WERI-Rb-1 (cell line): ENCODE data around the gene DNMBP.

Experiments
- DNase-seq: peaks from one replicate; pipeline ENCODE4 v3.0.0-alpha.2; 2020
- H3K27ac ChIP-seq: fragments of 250-450 bp; sonication (Bioruptor Pico); 2 replicates; pipeline ENCODE4 v1.5.1; 2020; ENCODE audit warnings: mild to moderate bottlenecking, moderate library complexity
- H3K27me3 ChIP-seq: fragments of 250-450 bp; sonication (Bioruptor Pico); 2 replicates; pipeline ENCODE4 v1.5.1; 2021; ENCODE audit warnings: mild to moderate bottlenecking, low read depth, moderate library complexity; ENCODE audit not compliant: insufficient read depth, severe bottlenecking
- H3K36me3 ChIP-seq: fragments of 250-450 bp; sonication (Bioruptor Pico); 2 replicates; pipeline ENCODE4 v1.5.1; 2020; ENCODE audit warnings: mild to moderate bottlenecking, moderate library complexity
- H3K4me3 ChIP-seq: 2 replicates; pipeline ENCODE4 v1.5.1; 2011; ENCODE audit warnings: low read depth, mild to moderate bottlenecking, control low read depth, low read length
- H3K9me3 ChIP-seq: fragments of 250-450 bp; sonication (Bioruptor Pico); 2 replicates; pipeline ENCODE4 v1.5.1; 2021; ENCODE audit warnings: mild to moderate bottlenecking, moderate library complexity; ENCODE audit not compliant: severe bottlenecking
- TF ChIP-seq, protein P1 (sequence below): IDR thresholded peaks from 2 replicates; pipeline ENCODE4 v1.5.1; 2011; ENCODE audit warnings: low read depth, mild to moderate bottlenecking, control low read depth, inconsistent platforms, low read length

DNMBP gene

DNA sequence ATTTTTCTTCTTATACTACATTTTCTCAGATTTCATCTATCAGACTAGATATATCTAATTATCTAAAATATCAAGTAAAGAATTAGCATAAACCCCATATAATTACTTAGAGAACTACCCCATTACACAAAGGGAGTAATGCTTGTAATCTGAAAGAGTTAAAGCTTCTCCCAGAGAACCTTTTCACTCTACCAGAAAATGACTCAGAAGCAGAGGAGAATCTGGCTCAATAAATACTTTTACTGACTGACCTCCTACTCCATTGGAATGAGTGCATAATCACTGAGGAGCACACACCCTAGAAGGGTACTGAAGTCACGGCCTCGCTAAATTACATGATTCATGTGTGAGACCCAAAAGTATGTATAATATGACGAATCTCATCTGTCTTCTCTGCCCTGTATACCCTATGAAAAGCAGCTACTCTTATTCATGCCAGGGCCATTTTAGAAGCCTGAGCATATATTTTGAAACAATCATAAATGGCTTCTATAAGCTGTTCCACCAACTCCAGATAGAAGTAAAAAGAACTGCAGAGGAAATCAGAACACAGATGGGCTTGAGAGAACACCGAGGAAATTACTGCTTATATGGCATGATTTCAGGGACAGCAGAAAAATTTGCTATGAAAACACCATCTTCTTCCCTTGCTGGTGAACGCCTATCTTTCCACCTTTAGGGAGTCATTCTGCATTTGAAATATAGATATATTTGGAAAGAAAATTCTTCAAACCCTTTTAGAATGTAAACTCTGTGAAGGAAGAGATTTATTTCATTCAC, 32.7 kb downstream of the DNMBP start:
- peak overlapping the region; percentile 22; the same call in 1 of the 2 replicates for H3K27ac ChIP-seq
- no peaks in the 10 kb centered on the region for H3K27me3 ChIP-seq
- no peaks in the 10 kb centered on the region for H3K9me3 ChIP-seq
- H3K36me3 ChIP-seq = no peaks in the 10 kb centered on the region
- no peak overlapping the region for H3K4me3 ChIP-seq
- TF ChIP-seq, protein P1, sequence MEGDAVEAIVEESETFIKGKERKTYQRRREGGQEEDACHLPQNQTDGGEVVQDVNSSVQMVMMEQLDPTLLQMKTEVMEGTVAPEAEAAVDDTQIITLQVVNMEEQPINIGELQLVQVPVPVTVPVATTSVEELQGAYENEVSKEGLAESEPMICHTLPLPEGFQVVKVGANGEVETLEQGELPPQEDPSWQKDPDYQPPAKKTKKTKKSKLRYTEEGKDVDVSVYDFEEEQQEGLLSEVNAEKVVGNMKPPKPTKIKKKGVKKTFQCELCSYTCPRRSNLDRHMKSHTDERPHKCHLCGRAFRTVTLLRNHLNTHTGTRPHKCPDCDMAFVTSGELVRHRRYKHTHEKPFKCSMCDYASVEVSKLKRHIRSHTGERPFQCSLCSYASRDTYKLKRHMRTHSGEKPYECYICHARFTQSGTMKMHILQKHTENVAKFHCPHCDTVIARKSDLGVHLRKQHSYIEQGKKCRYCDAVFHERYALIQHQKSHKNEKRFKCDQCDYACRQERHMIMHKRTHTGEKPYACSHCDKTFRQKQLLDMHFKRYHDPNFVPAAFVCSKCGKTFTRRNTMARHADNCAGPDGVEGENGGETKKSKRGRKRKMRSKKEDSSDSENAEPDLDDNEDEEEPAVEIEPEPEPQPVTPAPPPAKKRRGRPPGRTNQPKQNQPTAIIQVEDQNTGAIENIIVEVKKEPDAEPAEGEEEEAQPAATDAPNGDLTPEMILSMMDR = no peak
- no peak for DNase-seq

DNA sequence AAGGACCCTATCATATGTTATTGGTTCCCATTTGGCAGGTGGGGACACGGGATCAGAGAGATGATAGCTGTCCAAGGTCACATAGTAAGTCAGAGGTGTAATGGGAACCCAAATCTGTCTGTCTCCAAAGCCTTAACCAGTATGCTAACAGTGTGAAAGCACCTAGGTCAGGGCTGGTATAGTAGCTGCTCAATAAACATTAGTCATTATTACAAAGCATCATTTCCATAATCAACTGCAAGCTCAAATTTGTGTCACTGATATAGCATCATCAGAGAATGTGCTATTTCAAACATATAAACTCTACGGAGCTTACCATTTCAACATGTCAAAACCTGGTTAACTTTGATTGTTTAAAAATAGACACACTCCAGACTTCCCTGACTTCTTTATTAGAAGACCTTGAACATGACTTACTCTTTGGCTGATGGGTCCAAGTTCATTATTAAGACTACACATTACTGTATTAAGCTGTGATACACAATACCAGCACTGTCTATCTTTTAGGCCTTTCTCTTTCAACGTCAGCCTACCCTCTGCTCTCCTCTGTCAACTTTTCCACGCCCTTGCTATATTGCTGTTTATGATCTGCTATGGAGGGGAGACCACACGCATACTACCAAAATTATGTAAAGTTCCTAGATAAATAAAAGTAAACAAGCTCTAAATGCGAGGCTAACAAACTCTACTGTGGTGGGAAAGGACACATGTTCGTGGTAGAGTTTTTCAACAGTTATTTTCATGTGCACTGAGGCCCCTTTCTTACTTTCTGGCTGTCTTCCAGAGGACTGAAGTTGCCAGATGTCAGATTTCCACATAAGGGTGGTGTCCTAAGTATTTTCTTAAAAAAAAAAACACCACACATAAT, 33.6 kb downstream of the DNMBP start:
- no peaks in the 10 kb centered on the region for H3K27me3 ChIP-seq
- peaks cover 4% of the 10 kb centered on the region; the same call in 1 of the 2 replicates for H3K36me3 ChIP-seq
- H3K9me3 ChIP-seq = no peaks in the 10 kb centered on the region
- H3K4me3 ChIP-seq = no peak overlapping the region
- TF ChIP-seq, protein P1 = no peak
- DNase-seq = no peak
- no peak overlapping the region for H3K27ac ChIP-seq

DNA sequence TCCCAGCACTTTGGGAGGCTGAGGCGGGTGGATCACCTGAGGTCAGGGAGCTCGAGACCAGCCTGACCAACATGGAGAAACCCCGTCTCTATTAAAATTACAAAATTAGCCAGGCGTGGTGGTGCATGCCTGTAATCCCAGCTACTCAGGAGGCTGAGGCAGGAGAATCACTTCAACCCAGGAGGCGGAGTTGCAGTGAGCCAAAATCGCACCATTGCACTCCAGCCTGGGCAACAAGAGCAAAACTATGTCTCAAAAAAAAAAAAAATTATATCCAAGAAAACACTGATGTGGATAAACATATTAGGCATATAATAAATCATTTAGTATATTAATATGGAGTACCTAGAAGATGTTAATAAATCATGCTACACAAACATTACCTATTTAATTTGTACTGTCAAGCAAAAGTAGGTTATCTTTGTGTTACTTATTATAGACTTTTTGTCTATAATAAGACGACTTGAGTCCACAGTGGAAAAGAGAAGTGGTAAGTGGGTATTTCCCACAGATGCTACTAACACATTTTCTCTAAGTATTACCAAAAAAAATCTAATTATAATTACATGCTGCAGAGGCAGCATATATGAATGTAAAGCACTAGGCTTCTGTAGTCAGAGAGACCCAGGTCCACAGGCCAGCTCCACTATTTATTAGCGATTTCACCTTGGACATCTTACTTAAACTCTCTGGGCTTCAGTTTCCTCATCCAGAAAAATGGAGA, 34.5 kb downstream of the DNMBP start:
- no peak overlapping the region for H3K4me3 ChIP-seq
- no peaks in the 10 kb centered on the region for H3K27me3 ChIP-seq
- H3K27ac ChIP-seq = no peak overlapping the region
- TF ChIP-seq, protein P1 = no peak
- no peaks in the 10 kb centered on the region for H3K9me3 ChIP-seq
- no peak for DNase-seq
- peaks cover 8% of the 10 kb centered on the region for H3K36me3 ChIP-seq

DNA sequence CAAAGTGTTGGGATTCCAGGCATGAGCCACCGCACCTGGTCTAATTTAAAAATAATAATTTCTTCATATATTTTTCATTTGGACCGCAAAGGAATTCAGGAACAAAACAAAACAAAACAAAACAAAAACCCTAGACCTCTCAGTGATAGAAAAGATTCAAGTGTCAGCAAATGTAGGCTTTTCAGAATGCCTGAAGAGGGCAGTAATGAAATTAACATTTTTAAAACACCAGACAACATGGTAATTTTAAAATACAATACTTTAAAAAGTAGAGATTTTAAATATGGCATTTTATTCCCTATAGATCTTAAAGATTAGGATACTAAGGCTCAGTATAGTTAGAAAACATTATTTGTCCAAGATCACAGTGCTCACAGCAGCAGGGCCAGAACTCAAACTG, 36.6 kb downstream of the DNMBP start:
- no peaks in the 10 kb centered on the region for H3K9me3 ChIP-seq
- TF ChIP-seq, protein P1 = no peak
- no peak overlapping the region for H3K4me3 ChIP-seq
- H3K27me3 ChIP-seq = no peaks in the 10 kb centered on the region
- DNase-seq = no peak
- H3K36me3 ChIP-seq = peaks cover 16% of the 10 kb centered on the region
- no peak overlapping the region for H3K27ac ChIP-seq

DNA sequence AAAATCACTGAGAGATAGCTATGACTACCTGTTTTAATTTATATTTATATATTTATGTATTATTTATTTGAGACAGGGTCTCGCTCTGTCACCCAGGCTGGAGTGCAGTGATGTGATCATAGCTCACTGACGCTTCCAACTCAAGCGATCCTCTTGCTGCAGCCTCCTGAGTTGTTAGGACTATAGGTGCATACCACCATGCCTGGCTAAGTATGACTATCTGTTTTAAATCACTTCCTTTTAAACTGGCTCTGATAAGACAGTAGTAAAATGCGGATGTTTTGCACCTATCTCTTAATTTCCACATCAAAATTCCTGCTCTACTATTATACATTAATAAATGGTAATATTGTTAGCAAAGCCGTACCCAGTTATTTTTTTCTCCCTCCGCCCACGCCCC, 41.8 kb downstream of the DNMBP start:
- TF ChIP-seq, protein P1 = no peak
- H3K27ac ChIP-seq = no peak overlapping the region
- H3K4me3 ChIP-seq = no peak overlapping the region
- DNase-seq = no peak
- peaks cover 18% of the 10 kb centered on the region for H3K36me3 ChIP-seq
- H3K27me3 ChIP-seq = no peaks in the 10 kb centered on the region
- no peaks in the 10 kb centered on the region for H3K9me3 ChIP-seq
